Lung (tissue), 12 donors: ENCODE measurements around the gene ASB2. TPM values are rescaled to one million over a fixed set of nuclear protein-coding genes. Genes with fewer than 3 reads are reported as not detected.

Experiments
- ATAC-seq: fragments of 200-7000 bp; cut with Tn5 transposase; one replicate; pipeline ENCODE4 v1.9.1; 2020; ENCODE audit warnings: moderate number of reproducible peaks; ENCODE audit not compliant: insufficient read depth, low FRiP score
- DNase-seq, 3 donors: peaks; one replicate each; pipeline ENCODE4 v3.0.0-alpha.2; 2013 to 2017
- H3K27ac ChIP-seq, 2 donors: one replicate each; pipeline ENCODE4 v1.5.1; 2013; ENCODE audit warnings: mild to moderate bottlenecking in 2 of 2, moderate library complexity in 2 of 2, control low read depth in 1 of 2, inconsistent platforms in 1 of 2, low read depth in 1 of 2, low read length in 1 of 2
- H3K27me3 ChIP-seq, 3 donors: one replicate each; pipeline ENCODE4 v1.5.1; 2013; ENCODE audit warnings: low read length in 2 of 3; ENCODE audit not compliant: control insufficient read depth in 3 of 3, insufficient read depth in 3 of 3
- H3K36me3 ChIP-seq, 4 donors: one replicate each; pipeline ENCODE4 v1.5.1; 2013; ENCODE audit warnings: low read length in 4 of 4, mild to moderate bottlenecking in 1 of 4, moderate library complexity in 1 of 4; ENCODE audit not compliant: control insufficient read depth in 4 of 4, insufficient read depth in 4 of 4
- H3K4me1 ChIP-seq, 5 donors: one replicate each; pipeline ENCODE4 v1.5.1; 2013; ENCODE audit warnings: low read length in 5 of 5, mild to moderate bottlenecking in 2 of 5, moderate library complexity in 1 of 5; ENCODE audit not compliant: control insufficient read depth in 5 of 5, insufficient read depth in 5 of 5
- H3K4me3 ChIP-seq: one replicate; pipeline ENCODE4 v1.5.1; 2013; ENCODE audit warnings: mild to moderate bottlenecking, control low read depth, moderate library complexity
- H3K9ac ChIP-seq, 2 donors: one replicate each; pipeline ENCODE4 v1.5.1; 2013; ENCODE audit warnings: low read length in 2 of 2, control low read depth in 1 of 2; ENCODE audit not compliant: insufficient read depth in 1 of 2
- H3K9me3 ChIP-seq, 4 donors: one replicate each; pipeline ENCODE4 v1.5.1; 2013; ENCODE audit warnings: low read length in 3 of 4, mild to moderate bottlenecking in 1 of 4, moderate library complexity in 1 of 4; ENCODE audit not compliant: control insufficient read depth in 4 of 4, insufficient read depth in 3 of 4
- WGBS, 2 donors: extraction: QIAGEN DNeasy Blood & Tissue Kit; methylation state at CpG; one replicate each; pipeline ENCODE4 v1.1.7; 2013; 5-methylcytosine and 5-hydroxymethylcytosine counted together
- polyA plus RNA-seq, 2 donors: library from polyadenylated mRNA; stranded (reverse); fragments of 200-250 nt; gene quantifications; one replicate each; pipeline ENCODE4 v1.2.1, GENCODE V29; 2013
- total RNA-seq, 2 donors: library from RNA; depleted of rRNA in 1 of 2; stranded (reverse); fragments of >200 nt in 1 of 2; gene quantifications; one replicate each; pipeline ENCODE4 v1.2.1, GENCODE V29; 2014 to 2021
- TF ChIP-seq, protein P1 (sequence below): IDR thresholded peaks from 2 replicates; pipeline ENCODE4 v1.5.1; 2012; ENCODE audit warnings: mild to moderate bottlenecking; ENCODE audit errors: control extremely low read depth, extremely low read depth
- donor health status: control.
- donor health status: control.
- donor health status: Bipolar disorder and iron deficiency.
- donor health status: healthy.
- donor health status: DM: yes; HTN: yes; CAD: no.

The ASB2 gene
- total and polyA plus RNA-seq, 4 donors, result 1.8 to 3.7 (median 2.6) TPM

DNA sequence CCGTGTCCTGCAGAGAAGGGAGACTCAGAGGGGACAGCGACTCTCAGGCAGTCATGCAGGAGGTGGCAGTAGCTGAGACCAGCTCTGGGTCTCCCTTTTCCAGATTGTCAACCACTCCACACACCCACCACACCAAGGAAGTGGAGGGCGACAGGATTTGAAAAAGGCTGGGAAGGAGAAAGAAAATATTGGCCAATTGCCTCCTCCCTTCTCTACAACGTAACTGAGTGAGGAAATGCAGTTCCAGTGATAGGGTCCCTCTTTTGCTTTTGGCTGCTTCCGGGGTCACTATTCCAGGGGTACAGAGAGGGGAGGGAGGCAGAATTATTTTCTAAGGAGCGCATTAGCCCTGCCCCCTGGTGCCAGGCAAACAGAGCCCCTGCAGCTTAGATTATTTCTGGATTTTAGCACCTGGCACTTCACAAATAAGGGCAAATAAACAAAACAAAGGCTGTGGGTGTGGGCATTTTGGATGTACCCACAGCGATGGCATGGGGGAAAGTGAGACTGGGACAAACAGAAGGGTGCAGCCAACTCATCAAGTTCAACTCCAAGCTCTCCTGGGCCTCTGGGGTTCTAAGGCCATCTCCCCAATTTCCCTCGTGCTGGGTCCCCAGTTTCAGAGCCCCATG is 20.4 kb downstream of the ASB2 start:
- H3K27me3 ChIP-seq, result no peaks in the 10 kb centered on the region
- DNase-seq (no peak), ATAC-seq (no peak)
- TF ChIP-seq, protein P1, sequence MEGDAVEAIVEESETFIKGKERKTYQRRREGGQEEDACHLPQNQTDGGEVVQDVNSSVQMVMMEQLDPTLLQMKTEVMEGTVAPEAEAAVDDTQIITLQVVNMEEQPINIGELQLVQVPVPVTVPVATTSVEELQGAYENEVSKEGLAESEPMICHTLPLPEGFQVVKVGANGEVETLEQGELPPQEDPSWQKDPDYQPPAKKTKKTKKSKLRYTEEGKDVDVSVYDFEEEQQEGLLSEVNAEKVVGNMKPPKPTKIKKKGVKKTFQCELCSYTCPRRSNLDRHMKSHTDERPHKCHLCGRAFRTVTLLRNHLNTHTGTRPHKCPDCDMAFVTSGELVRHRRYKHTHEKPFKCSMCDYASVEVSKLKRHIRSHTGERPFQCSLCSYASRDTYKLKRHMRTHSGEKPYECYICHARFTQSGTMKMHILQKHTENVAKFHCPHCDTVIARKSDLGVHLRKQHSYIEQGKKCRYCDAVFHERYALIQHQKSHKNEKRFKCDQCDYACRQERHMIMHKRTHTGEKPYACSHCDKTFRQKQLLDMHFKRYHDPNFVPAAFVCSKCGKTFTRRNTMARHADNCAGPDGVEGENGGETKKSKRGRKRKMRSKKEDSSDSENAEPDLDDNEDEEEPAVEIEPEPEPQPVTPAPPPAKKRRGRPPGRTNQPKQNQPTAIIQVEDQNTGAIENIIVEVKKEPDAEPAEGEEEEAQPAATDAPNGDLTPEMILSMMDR, result no peak
- peak overlapping the region; percentile 69 to 83 for H3K27ac ChIP-seq
- no peaks in the 10 kb centered on the region for H3K9me3 ChIP-seq
- 49% methylated on average over 8 of the region's 8 CpGs for WGBS, 2 donors
- no peak overlapping the region for H3K4me3 ChIP-seq
- no peaks in the 10 kb centered on the region for H3K36me3 ChIP-seq
- H3K9ac ChIP-seq, result no peak overlapping the region
- peaks cover 0 to 18% (median 9%) of the 10 kb centered on the region in 5 donors for H3K4me1 ChIP-seq

DNA sequence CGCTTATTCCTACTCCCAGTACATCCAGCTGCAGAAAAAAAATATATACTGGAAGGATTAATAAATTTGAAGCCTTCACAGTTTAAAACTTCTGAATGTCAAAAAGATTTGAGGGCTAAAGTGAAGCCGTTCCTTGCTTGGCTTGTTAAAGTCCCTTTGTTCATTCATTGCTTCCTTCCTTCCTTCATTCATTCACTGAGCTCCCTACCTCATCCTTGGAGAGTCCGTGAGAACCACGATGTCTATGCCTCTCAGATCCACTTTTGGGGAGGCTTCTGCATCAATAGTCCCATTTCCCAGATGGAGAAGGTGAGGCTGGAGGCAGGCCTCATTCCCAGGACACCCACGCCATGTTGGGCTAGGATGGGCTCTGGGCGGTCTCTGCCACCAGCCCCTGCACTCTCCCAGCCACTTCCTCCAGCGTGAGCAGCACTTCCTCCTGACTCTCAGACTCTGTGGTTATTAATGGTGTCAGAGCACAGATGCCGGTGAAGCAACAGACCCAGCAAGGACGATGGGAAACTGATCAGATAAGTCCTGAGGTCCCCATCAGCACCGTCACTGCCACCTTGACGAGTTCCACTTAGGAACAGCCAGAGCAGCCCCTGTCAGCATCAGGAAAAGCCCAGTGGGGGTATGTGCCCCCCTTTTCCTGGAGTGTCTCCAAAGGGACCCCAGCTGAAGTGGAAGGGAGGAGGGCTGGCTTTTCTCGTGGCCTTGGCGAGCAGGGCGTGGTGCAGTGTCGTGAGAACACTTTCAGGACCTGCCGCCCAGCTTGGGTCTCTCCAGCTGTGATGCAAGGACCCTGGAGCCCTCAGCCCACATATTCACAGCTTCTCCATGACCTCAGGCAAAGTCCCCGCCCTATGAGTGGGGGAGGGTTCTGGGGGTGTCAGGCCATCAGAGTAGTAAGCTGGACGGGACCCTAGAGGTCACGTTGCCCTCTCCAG is 21.2 kb downstream of the ASB2 start:
- no peaks in the 10 kb centered on the region for H3K27me3 ChIP-seq
- DNase-seq (peak in 1 of 3 donors; percentile 11), ATAC-seq (no peak)
- H3K36me3 ChIP-seq, result no peaks in the 10 kb centered on the region
- H3K9me3 ChIP-seq, result no peaks in the 10 kb centered on the region
- TF ChIP-seq, protein P1, result no peak
- WGBS, 2 donors, result 27 to 32% methylated on average over 19 of the region's 19 CpGs
- peaks cover 0 to 18% (median 9%) of the 10 kb centered on the region in 5 donors for H3K4me1 ChIP-seq
- H3K27ac ChIP-seq, result peak overlapping the region; percentile 69 to 83
- no peak overlapping the region for H3K4me3 ChIP-seq
- H3K9ac ChIP-seq, result no peak overlapping the region

DNA sequence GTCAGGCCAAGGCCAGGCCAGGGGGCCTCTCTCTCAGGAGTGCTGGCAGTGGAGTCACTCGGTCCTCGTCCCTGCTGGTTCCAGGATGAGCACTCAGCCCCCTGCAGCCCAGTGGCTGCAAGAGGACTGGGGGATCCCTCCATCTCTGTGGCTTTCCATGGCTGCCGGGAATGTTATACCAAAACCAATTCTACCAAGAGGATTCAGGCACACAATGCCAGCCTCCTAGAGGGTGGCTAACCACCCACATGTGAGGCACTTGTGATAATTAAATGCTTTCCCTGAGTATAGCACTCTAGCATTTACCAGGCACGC is 21.9 kb downstream of the ASB2 start:
- peaks cover 0 to 18% (median 9%) of the 10 kb centered on the region in 5 donors for H3K4me1 ChIP-seq
- ATAC-seq, result no peak
- H3K27ac ChIP-seq, result peak overlapping the region in 1 of 2 donors; percentile 66
- DNase-seq, result no peak
- 79 to 89% methylated on average over 4 of the region's 4 CpGs for WGBS, 2 donors
- no peaks in the 10 kb centered on the region for H3K36me3 ChIP-seq
- no peak overlapping the region for H3K9ac ChIP-seq
- no peaks in the 10 kb centered on the region for H3K27me3 ChIP-seq
- no peak overlapping the region for H3K4me3 ChIP-seq
- H3K9me3 ChIP-seq, result no peaks in the 10 kb centered on the region
- TF ChIP-seq, protein P1, result no peak
